Measurements from ENCODE around the gene LZTR1.
A peak's percentile ranks its signal among the peaks of the same experiment; 100 is the strongest.

The LZTR1 gene

GRCh38 chr22:20951151-20951931 lies 30.8 kb upstream of the LZTR1 start:
- no peak for DNase-seq (ENCODE audit: low read depth in 2 of 2)

- DNase-seq (ENCODE audit: low read depth in 2 of 2): no peak
Measured at GRCh38 chr22:20951932-20952380, 30.1 kb upstream of the LZTR1 start.

- DNase-seq (ENCODE audit: low read depth in 2 of 2): no peak
Measured at GRCh38 chr22:20952544-20953341, 29.4 kb upstream of the LZTR1 start.

GRCh38 chr22:20953342-20953608 lies 28.8 kb upstream of the LZTR1 start:
- DNase-seq (ENCODE audit: low read depth in 2 of 2): no peak

- peak in 1 of 2 experiments; percentile 12 for DNase-seq (ENCODE audit: low read depth in 2 of 2)
Measured at GRCh38 chr22:20953668-20954500, 28.2 kb upstream of the LZTR1 start.

- DNase-seq (ENCODE audit: low read depth in 2 of 2): no peak
Measured at GRCh38 chr22:20955548-20955947, 26.5 kb upstream of the LZTR1 start.

- no peak for DNase-seq (ENCODE audit: low read depth in 2 of 2)
Measured at GRCh38 chr22:20956258-20957101, 25.6 kb upstream of the LZTR1 start.

GRCh38 chr22:20957102-20957682 lies 24.9 kb upstream of the LZTR1 start:
- no peak for DNase-seq (ENCODE audit: low read depth in 2 of 2)

GRCh38 chr22:20957683-20958431 lies 24.2 kb upstream of the LZTR1 start:
- DNase-seq (ENCODE audit: low read depth in 2 of 2): no peak

- DNase-seq (ENCODE audit: low read depth in 2 of 2): no peak
Measured at GRCh38 chr22:20959578-20960461, 22.3 kb upstream of the LZTR1 start.

GRCh38 chr22:20960609-20961008 lies 21.5 kb upstream of the LZTR1 start:
- DNase-seq (ENCODE audit: low read depth in 2 of 2): no peak

- DNase-seq (ENCODE audit: low read depth in 2 of 2): no peak
Measured at GRCh38 chr22:20962491-20962945, 19.6 kb upstream of the LZTR1 start.

- DNase-seq (ENCODE audit: low read depth in 2 of 2): no peak
Measured at GRCh38 chr22:20963201-20964052, 18.7 kb upstream of the LZTR1 start.

- DNase-seq (ENCODE audit: low read depth in 2 of 2): no peak
Measured at GRCh38 chr22:20964090-20964798, 17.9 kb upstream of the LZTR1 start.

- DNase-seq (ENCODE audit: low read depth in 2 of 2): no peak
Measured at GRCh38 chr22:20964799-20965103, 17.3 kb upstream of the LZTR1 start.

- no peak for DNase-seq (ENCODE audit: low read depth in 2 of 2)
Measured at GRCh38 chr22:20965104-20965887, 16.8 kb upstream of the LZTR1 start.
